IMR-90 (cell line): Measurements from ENCODE around the gene DTD1. TPM values are rescaled to one million over a fixed set of nuclear protein-coding genes. Genes with fewer than 3 reads are reported as not detected.

Experiments
- ATAC-seq: fragments of 200-7000 bp; cut with Tn5 transposase; 2 replicates; pipeline ENCODE4 v1.9.1; 2020; ENCODE audit warnings: low read depth, mild to moderate bottlenecking, moderate library complexity
- BruUV-seq: library from RNA; stranded (reverse); fragments of 400-500 nt; replicated peaks from 2 replicates; lab custom pipeline; 2021; lab: Mats Ljungman, UMichigan
- CTCF ChIA-PET: fragments of 300-600 bp; formaldehyde crosslinking; extraction: SDS; loops from one replicate; lab custom pipeline; 2021; ENCODE audit warnings: antibody characterized with exemption; lab: Yijun Ruan, JAX
- POLR2A ChIA-PET: fragments of 300-600 bp; sonication (Branson Sonifier 250); formaldehyde crosslinking; loops from one replicate; lab custom pipeline; 2022; ENCODE audit warnings: antibody characterized with exemption; ENCODE audit not compliant: unreplicated experiment; lab: Charles Lee
- DNase-seq: peaks from one replicate; pipeline ENCODE4 v3.0.0; 2013
- H2AFZ ChIP-seq: replicated peaks from 2 replicates; pipeline ENCODE3; 2013; ENCODE audit warnings: low read length, mild to moderate bottlenecking; ENCODE audit not compliant: poor library complexity
- H2AK5ac ChIP-seq: 2 replicates; pipeline ENCODE4 v1.6.1; 2013; ENCODE audit warnings: low read depth, low read length, inconsistent platforms
- H2AK9ac ChIP-seq: replicated peaks from 2 replicates; pipeline ENCODE3; 2013; ENCODE audit warnings: mild to moderate bottlenecking, low read depth, low read length, moderate library complexity; ENCODE audit not compliant: poor library complexity
- H2BK120ac ChIP-seq: 2 replicates; pipeline ENCODE4 v1.6.1; 2013; ENCODE audit warnings: low read depth, low read length, inconsistent platforms
- H2BK15ac ChIP-seq: 3 replicates; pipeline ENCODE4 v1.6.1; 2013; ENCODE audit warnings: low read depth, low read length, inconsistent platforms
- H2BK20ac ChIP-seq: 2 replicates; pipeline ENCODE4 v1.6.1; 2013; ENCODE audit warnings: low read depth, mild to moderate bottlenecking, inconsistent platforms, low read length, moderate library complexity
- H2BK5ac ChIP-seq: 2 replicates; pipeline ENCODE4 v1.6.1; 2013; ENCODE audit warnings: mild to moderate bottlenecking, low read depth, low read length, inconsistent platforms; ENCODE audit not compliant: poor library complexity, severe bottlenecking
- H3K14ac ChIP-seq: replicated peaks from 2 replicates; pipeline ENCODE4 v1.6.1; 2013; ENCODE audit warnings: low read depth, low read length, inconsistent platforms
- H3K18ac ChIP-seq: 2 replicates; pipeline ENCODE4 v1.6.1; 2013; ENCODE audit warnings: low read depth, low read length, control low read depth
- H3K23ac ChIP-seq: 2 replicates; pipeline ENCODE4 v1.6.1; 2013; ENCODE audit warnings: low read depth, low read length, inconsistent platforms
- H3K27ac ChIP-seq: 2 replicates; pipeline ENCODE4 v1.5.1; 2013; ENCODE audit warnings: mild to moderate bottlenecking, control low read depth, low read length; ENCODE audit not compliant: insufficient read depth
- H3K27me3 ChIP-seq: 2 replicates; pipeline ENCODE4 v1.6.1; 2013; ENCODE audit warnings: low read length; ENCODE audit not compliant: control insufficient read depth, insufficient read depth
- H3K36me3 ChIP-seq: 2 replicates; pipeline ENCODE4 v1.6.1; 2013; ENCODE audit warnings: low read length, mixed read lengths; ENCODE audit not compliant: control insufficient read depth, insufficient read depth
- H3K4ac ChIP-seq: 2 replicates; pipeline ENCODE4 v1.6.1; 2013; ENCODE audit warnings: low read depth, low read length, inconsistent platforms
- H3K4me1 ChIP-seq: 2 replicates; pipeline ENCODE4 v1.6.1; 2013; ENCODE audit warnings: low read length, mixed read lengths; ENCODE audit not compliant: control insufficient read depth, insufficient read depth
- H3K4me2 ChIP-seq: 2 replicates; pipeline ENCODE4 v1.6.1; 2013; ENCODE audit warnings: low read depth, mild to moderate bottlenecking, control low read depth, low read length, moderate library complexity
- H3K4me3 ChIP-seq: 2 replicates; pipeline ENCODE4 v1.5.1; 2013; ENCODE audit warnings: low read depth, mild to moderate bottlenecking, control low read depth, low read length, moderate library complexity; ENCODE audit not compliant: insufficient read depth
- H3K56ac ChIP-seq: 2 replicates; pipeline ENCODE4 v1.6.1; 2013; ENCODE audit warnings: low read length, inconsistent platforms; ENCODE audit not compliant: insufficient read depth; ENCODE audit errors: extremely low read depth
- H3K79me1 ChIP-seq, 2 experiments: 2 replicates each; pipeline ENCODE4 v1.6.1; 2013; ENCODE audit warnings: low read length in 2 of 2, inconsistent platforms in 1 of 2, low read depth in 1 of 2
- H3K9ac ChIP-seq: 2 replicates; pipeline ENCODE4 v1.6.1; 2013; ENCODE audit warnings: low read depth, low read length, control low read depth
- H3K9me1 ChIP-seq: 2 replicates; pipeline ENCODE4 v1.6.1; 2013; ENCODE audit warnings: low read length, inconsistent platforms; ENCODE audit not compliant: insufficient read depth
- H3K9me3 ChIP-seq: 2 replicates; pipeline ENCODE4 v1.6.1; 2013; ENCODE audit warnings: low read length; ENCODE audit not compliant: control insufficient read depth, insufficient read depth
- H4K20me1 ChIP-seq: 2 replicates; pipeline ENCODE4 v1.6.1; 2013; ENCODE audit warnings: low read length, inconsistent platforms; ENCODE audit not compliant: insufficient read depth
- H4K5ac ChIP-seq: 2 replicates; pipeline ENCODE4 v1.6.1; 2013; ENCODE audit warnings: mild to moderate bottlenecking, low read depth, low read length, control low read depth
- H4K8ac ChIP-seq, 2 experiments: 2 replicates each; pipeline ENCODE4 v1.6.1; 2013; ENCODE audit warnings: low read depth in 2 of 2, low read length in 2 of 2, control low read depth in 1 of 2, inconsistent platforms in 1 of 2
- H4K91ac ChIP-seq: 2 replicates; pipeline ENCODE4 v1.6.1; 2013; ENCODE audit warnings: low read depth, low read length, inconsistent platforms; ENCODE audit not compliant: insufficient read depth
- MXI1 ChIP-seq: IDR thresholded peaks from 2 replicates; pipeline ENCODE4 v1.6.1; 2012; ENCODE audit warnings: low read depth, mild to moderate bottlenecking, low read length, moderate library complexity, borderline replicate concordance
- SMC3 ChIP-seq: fragments of 150-350 bp; IDR thresholded peaks from 2 replicates; pipeline ENCODE4 v1.6.1; 2016; ENCODE audit warnings: low read depth, mild to moderate bottlenecking, antibody characterized with exemption, low read length, moderate library complexity
- WGBS, 2 experiments: methylation state at CpG; one replicate each; pipeline versions ENCODE4 v1.1.5 to v1.1.7; 2013; ENCODE audit warnings: missing lambda C conversion rate in 2 of 2; ENCODE audit not compliant: insufficient read length in 1 of 2; ENCODE audit errors: extremely low coverage in 2 of 2; 5-methylcytosine and 5-hydroxymethylcytosine counted together
- dilution Hi-C: fragments of 300-500 bp; cut with HindIII; formaldehyde crosslinking; loops from one replicate; pipeline ENCODE4 v1.14.3; 2018; ENCODE audit warnings: low sequenced_read_pairs; ENCODE audit not compliant: unreplicated experiment
- in situ Hi-C: fragments of 300-500 bp; cut with MboI; formaldehyde crosslinking; loops from 3 replicates; pipeline ENCODE4 v1.14.3; 2019; ENCODE audit warnings: low sequenced_read_pairs, inconsistent platforms, mixed read lengths
- intact Hi-C: fragments of 100-400 bp; cut with micrococcal nuclease; formaldehyde crosslinking; loops from 2 replicates; pipeline ENCODE4 v1.10.0; 2022
- polyA plus RNA-seq, 3 experiments: library from polyadenylated mRNA; depleted of rRNA; stranded (reverse); fragments of >200 nt; gene quantifications; 2 replicates each; pipeline ENCODE4 v1.2.3, GENCODE V29; 2012; ENCODE audit warnings: low replicate concordance in 1 of 3
- total RNA-seq: library from RNA; depleted of rRNA; stranded (reverse); fragments of >200 nt; gene quantifications from 2 replicates; pipeline ENCODE4 v1.2.3, GENCODE V29; 2012
- TF ChIP-seq, protein P1 (sequence below): fragments of 150-350 bp; IDR thresholded peaks from 2 replicates; pipeline ENCODE4 v1.6.1; 2017; ENCODE audit warnings: mild to moderate bottlenecking, antibody characterized with exemption, low read length, low read depth
- TF ChIP-seq, protein P2 (sequence below): fragments of 150-350 bp; IDR thresholded peaks from 2 replicates; pipeline ENCODE4 v1.6.1; 2016; ENCODE audit warnings: low read depth, mild to moderate bottlenecking, low read length, moderate library complexity, borderline replicate concordance
- TF ChIP-seq, protein P3 (sequence below): conservative IDR thresholded peaks from 2 replicates; pipeline ENCODE4 v1.5.1; 2012; ENCODE audit warnings: mild to moderate bottlenecking, low read depth, low read length, improper control_type of control experiment

Gene DTD1
- total and polyA plus RNA-seq, 2 of the 4 experiments (the other 2 are of a cell fraction) = 73.1 to 101 TPM

DNA sequence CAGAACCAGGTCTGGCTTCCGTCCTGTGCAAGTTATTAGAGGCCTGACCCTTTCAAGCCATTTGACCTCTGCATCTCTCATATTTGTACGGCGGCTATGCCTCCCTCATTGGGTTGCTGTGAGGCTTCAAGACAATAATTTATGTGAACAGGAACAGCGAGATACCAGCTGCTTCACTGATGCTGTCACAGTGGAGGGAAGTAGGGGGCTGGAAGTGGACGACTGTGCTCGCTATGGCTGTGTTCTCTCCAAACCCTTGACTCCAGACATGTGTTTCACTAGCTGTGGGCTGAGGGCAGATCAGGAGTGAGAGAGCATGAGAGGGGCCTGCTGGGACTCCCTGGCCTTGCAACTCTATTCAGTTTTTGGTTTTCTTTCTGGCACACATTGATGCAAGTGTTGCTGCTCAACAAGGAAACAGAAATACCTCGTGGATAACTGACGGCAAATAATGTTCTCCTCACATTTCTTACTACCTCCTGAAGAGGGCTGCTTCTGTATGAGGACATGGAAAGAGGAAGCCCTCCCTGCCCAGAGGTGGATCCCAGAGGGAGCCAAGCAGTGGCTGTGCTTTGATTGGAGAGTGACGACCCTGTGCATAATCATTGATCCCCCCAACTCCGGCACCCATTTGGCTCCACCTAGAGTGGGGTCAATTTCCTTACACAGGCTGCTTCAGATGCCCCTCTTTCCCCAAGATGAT lies 191.0 kb downstream of the DTD1 start:
- no peak overlapping the region for H3K4me2 ChIP-seq
- H3K14ac ChIP-seq = no peak overlapping the region
- no peaks in the 10 kb centered on the region for H3K4me1 ChIP-seq
- no peak overlapping the region for H3K9ac ChIP-seq
- no peak overlapping the region for H2BK5ac ChIP-seq
- no peak overlapping the region for H3K56ac ChIP-seq
- intact Hi-C loops (no loop called here), in situ Hi-C loops (no loop called here), dilution Hi-C loops (no loop called here)
- no peak overlapping the region for H2BK20ac ChIP-seq
- H4K91ac ChIP-seq = no peak overlapping the region
- no peak overlapping the region for H4K5ac ChIP-seq
- no peak overlapping the region for H3K4ac ChIP-seq
- ATAC-seq = no peak
- CTCF ChIA-PET = no interaction called here
- WGBS, 2 experiments = no CpG with 5 or more reads among the region's 10 CpGs
- TF ChIP-seq SMC3 (no peak), MXI1 (no peak)
- TF ChIP-seq, protein P1, sequence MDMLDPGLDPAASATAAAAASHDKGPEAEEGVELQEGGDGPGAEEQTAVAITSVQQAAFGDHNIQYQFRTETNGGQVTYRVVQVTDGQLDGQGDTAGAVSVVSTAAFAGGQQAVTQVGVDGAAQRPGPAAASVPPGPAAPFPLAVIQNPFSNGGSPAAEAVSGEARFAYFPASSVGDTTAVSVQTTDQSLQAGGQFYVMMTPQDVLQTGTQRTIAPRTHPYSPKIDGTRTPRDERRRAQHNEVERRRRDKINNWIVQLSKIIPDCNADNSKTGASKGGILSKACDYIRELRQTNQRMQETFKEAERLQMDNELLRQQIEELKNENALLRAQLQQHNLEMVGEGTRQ = no peak
- TF ChIP-seq, protein P2, sequence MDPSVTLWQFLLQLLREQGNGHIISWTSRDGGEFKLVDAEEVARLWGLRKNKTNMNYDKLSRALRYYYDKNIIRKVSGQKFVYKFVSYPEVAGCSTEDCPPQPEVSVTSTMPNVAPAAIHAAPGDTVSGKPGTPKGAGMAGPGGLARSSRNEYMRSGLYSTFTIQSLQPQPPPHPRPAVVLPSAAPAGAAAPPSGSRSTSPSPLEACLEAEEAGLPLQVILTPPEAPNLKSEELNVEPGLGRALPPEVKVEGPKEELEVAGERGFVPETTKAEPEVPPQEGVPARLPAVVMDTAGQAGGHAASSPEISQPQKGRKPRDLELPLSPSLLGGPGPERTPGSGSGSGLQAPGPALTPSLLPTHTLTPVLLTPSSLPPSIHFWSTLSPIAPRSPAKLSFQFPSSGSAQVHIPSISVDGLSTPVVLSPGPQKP = no peak
- TF ChIP-seq, protein P3, sequence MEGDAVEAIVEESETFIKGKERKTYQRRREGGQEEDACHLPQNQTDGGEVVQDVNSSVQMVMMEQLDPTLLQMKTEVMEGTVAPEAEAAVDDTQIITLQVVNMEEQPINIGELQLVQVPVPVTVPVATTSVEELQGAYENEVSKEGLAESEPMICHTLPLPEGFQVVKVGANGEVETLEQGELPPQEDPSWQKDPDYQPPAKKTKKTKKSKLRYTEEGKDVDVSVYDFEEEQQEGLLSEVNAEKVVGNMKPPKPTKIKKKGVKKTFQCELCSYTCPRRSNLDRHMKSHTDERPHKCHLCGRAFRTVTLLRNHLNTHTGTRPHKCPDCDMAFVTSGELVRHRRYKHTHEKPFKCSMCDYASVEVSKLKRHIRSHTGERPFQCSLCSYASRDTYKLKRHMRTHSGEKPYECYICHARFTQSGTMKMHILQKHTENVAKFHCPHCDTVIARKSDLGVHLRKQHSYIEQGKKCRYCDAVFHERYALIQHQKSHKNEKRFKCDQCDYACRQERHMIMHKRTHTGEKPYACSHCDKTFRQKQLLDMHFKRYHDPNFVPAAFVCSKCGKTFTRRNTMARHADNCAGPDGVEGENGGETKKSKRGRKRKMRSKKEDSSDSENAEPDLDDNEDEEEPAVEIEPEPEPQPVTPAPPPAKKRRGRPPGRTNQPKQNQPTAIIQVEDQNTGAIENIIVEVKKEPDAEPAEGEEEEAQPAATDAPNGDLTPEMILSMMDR = 0 out of 2 replicates have a peak, but pooled peaks have one; percentile 4
- no peaks in the 10 kb centered on the region for H4K20me1 ChIP-seq
- no TSS peak for BruUV-seq
- H3K27ac ChIP-seq = no peak overlapping the region
- DNase-seq = no peak
- no peak overlapping the region for H3K23ac ChIP-seq
- H2BK120ac ChIP-seq = no peak overlapping the region
- H2AFZ ChIP-seq = peak overlapping the region; percentile 49
- H3K27me3 ChIP-seq = no peaks in the 10 kb centered on the region; the same call in 1 of the 2 replicates
- no peak overlapping the region for H3K4me3 ChIP-seq
- no peak overlapping the region for H2BK15ac ChIP-seq
- H2AK9ac ChIP-seq = no peak overlapping the region
- H4K8ac ChIP-seq = no peak overlapping the region
- no peaks in the 10 kb centered on the region for H3K36me3 ChIP-seq
- POLR2A ChIA-PET = no interaction called here
- H2AK5ac ChIP-seq = no peak overlapping the region
- no peaks in the 10 kb centered on the region for H3K79me1 ChIP-seq
- no peaks in the 10 kb centered on the region for H3K9me3 ChIP-seq
- no peaks in the 10 kb centered on the region for H3K9me1 ChIP-seq
- H3K18ac ChIP-seq = no peak overlapping the region
